Stimulated activated CD4-positive, alpha-beta T cell treated with anti-CD3 and anti-CD28 coated beads, Interleukin-12 subunit alpha, Interleukin-12 subunit beta, amount 100 ng/mL, for 4 hours (primary cell): ENCODE results near the gene KCNJ10.

ENCODE experiments used
- DNase-seq: peaks from one replicate; pipeline ENCODE4 v3.0.0-alpha.2; 2020

Gene KCNJ10

GRCh38 chr1:159955456-159955855 is 114.5 kb downstream of the KCNJ10 start:
- no peak for DNase-seq

GRCh38 chr1:159953536-159954515 is 116.1 kb downstream of the KCNJ10 start, which contains the start of gene SLAMF9:
SLAMF9 (minus strand) TSS chr1:159954237; CDS start chr1:159954137, 100 bp downstream.
- DNase-seq, result no peak

- no peak for DNase-seq
Measured at GRCh38 chr1:159952932-159953331, 117.0 kb downstream of the KCNJ10 start.

GRCh38 chr1:159951551-159951950 is 118.4 kb downstream of the KCNJ10 start:
- no peak for DNase-seq

- no peak for DNase-seq
Measured at GRCh38 chr1:159951016-159951415, 118.9 kb downstream of the KCNJ10 start.

GRCh38 chr1:159949981-159950381 is 120.0 kb downstream of the KCNJ10 start:
- DNase-seq, result no peak

- no peak for DNase-seq
Measured at GRCh38 chr1:159949123-159949522, 120.8 kb downstream of the KCNJ10 start.
